Mammary epithelial cell (primary cell): Measurements from ENCODE around the gene FAM107B.

ENCODE experiments used
- CTCF ChIP-seq, 2 donors: IDR thresholded peaks in 1 of 2; conservative IDR thresholded peaks in 1 of 2; 2 replicates each; pipeline ENCODE4 v1.5.1; 2011 to 2012; ENCODE audit warnings: inconsistent platforms in 2 of 2, low read length in 2 of 2, mild to moderate bottlenecking in 2 of 2, control low read depth in 1 of 2, low read depth in 1 of 2; ENCODE audit not compliant: insufficient read depth in 1 of 2; ENCODE audit errors: extremely low read depth in 1 of 2
- EZH2 ChIP-seq: IDR thresholded peaks from 2 replicates; pipeline ENCODE4 v1.6.1; 2012; ENCODE audit warnings: low read length, inconsistent platforms, borderline replicate concordance

- TF ChIP-seq CTCF (conservative IDR thresholded peaks at IDR 0.05 in 1 of 2, IDR thresholded peaks at IDR 0.05 in 1 of 2; ENCODE audit: extremely low read depth in 1 of 2, insufficient read depth in 1 of 2, low read depth in 1 of 2, low read length in 2 of 2) (no peak), EZH2 (no peak)
Measured at GRCh38 chr10:14623931-14624330, 150.8 kb downstream of the FAM107B start.
